ENCODE data around the gene PDYN. TPM values are rescaled to one million over a fixed set of nuclear protein-coding genes. Genes with fewer than 3 reads are reported as not detected.

The PDYN gene
- polyA plus RNA-seq, 1 donor = 0.10 TPM

DNA sequence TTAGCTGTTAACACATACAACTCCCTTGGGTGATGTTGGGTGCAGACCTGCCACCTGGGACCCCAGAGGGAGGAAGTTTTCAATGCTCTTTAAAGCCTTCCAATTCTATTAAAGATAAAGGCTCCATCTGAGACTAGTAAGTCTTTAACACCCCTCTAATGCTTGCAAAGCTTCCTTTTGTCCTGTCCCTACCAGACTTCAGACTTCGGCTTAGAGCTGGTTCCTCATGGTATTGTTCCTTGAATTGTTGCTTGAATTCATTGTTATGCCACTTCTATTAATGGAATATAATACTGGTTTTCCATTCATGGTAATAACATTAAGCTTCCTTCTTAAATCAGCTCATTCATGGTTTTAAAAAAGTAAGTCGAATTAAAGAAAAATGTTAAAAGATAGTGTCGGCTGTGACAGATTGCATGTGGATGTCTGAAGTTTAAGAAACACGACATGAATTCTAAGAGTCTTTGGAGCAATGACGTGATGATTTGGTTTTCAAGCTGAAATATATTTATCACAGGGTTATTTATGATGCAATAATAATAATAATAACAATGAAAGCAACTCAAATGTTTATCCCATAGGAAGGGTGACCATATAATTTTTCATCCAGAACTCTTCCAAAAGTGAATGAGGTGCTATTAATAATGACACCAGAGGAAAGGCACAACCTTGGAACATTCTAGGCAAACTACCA lies 21.8 kb downstream of the PDYN start:
- H3K27ac ChIP-seq (ENCODE audit: low read length) = no peak overlapping the region
- no peaks in the 10 kb centered on the region for H3K36me3 ChIP-seq (ENCODE audit: control insufficient read depth, insufficient read depth, low read length)
- H3K4me1 ChIP-seq (ENCODE audit: control insufficient read depth, insufficient read depth, low read length) = no peaks in the 10 kb centered on the region
- peaks cover 33% of the 10 kb centered on the region for H3K27me3 ChIP-seq (ENCODE audit: control insufficient read depth, insufficient read depth, low read length)
- no peaks in the 10 kb centered on the region for H3K9me3 ChIP-seq (ENCODE audit: control insufficient read depth, low read depth, low read length)
- no peak for DNase-seq
- 86% methylated on average over 3 of the region's 5 CpGs for WGBS (ENCODE audit: insufficient coverage, low lambda C conversion rate)
- H3K4me3 ChIP-seq (ENCODE audit: low read length) = no peak overlapping the region

DNA sequence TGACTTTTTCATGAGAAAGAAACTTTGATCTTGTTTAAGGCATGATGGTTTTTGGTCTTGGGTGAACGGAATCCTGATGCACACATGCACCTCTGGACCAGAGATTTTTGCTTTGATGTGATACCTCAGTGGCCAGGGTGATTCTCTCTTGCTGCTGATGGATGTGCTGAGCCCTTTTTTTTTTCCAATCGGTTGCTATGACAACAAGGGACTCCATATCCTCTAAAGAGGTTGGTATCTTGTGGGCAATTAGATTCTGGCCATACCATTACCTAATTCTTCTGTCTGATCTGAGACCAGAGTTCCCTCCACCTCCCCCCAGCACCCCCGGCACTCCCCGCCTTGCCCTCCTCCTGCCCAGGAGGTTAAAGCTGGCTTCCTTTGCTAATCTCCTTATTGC lies 24.9 kb downstream of the PDYN start:
- no CpG with 5 or more reads among the region's 4 CpGs for WGBS (ENCODE audit: insufficient coverage, low lambda C conversion rate)
- Histone ChIP-seq H3K9me3 (ENCODE audit: control insufficient read depth, low read depth, low read length) (no peaks in the 10 kb centered on the region), H3K4me1 (ENCODE audit: control insufficient read depth, insufficient read depth, low read length) (no peaks in the 10 kb centered on the region), H3K4me3 (ENCODE audit: low read length) (no peak overlapping the region), H3K27me3 (ENCODE audit: control insufficient read depth, insufficient read depth, low read length) (peaks cover 36% of the 10 kb centered on the region), H3K27ac (ENCODE audit: low read length) (no peak overlapping the region), H3K36me3 (ENCODE audit: control insufficient read depth, insufficient read depth, low read length) (no peaks in the 10 kb centered on the region)
- DNase-seq = no peak

GRCh38 chr20:1965520-1966351 lies 28.1 kb downstream of the PDYN start:
- H3K4me1 ChIP-seq (ENCODE audit: control insufficient read depth, insufficient read depth, low read length) = no peaks in the 10 kb centered on the region
- no peaks in the 10 kb centered on the region for H3K36me3 ChIP-seq (ENCODE audit: control insufficient read depth, insufficient read depth, low read length)
- no peak overlapping the region for H3K27ac ChIP-seq (ENCODE audit: low read length)
- H3K4me3 ChIP-seq (ENCODE audit: low read length) = no peak overlapping the region
- H3K9me3 ChIP-seq (ENCODE audit: control insufficient read depth, low read depth, low read length) = no peaks in the 10 kb centered on the region
- peaks cover 28% of the 10 kb centered on the region for H3K27me3 ChIP-seq (ENCODE audit: control insufficient read depth, insufficient read depth, low read length)
- peak; percentile 45 to 54 for DNase-seq
- no CpG with 5 or more reads among the region's 28 CpGs for WGBS (ENCODE audit: insufficient coverage, low lambda C conversion rate)

- H3K27ac ChIP-seq (ENCODE audit: low read length) = no peak overlapping the region
- no peak for DNase-seq
- H3K4me3 ChIP-seq (ENCODE audit: low read length) = no peak overlapping the region
- no peaks in the 10 kb centered on the region for H3K4me1 ChIP-seq (ENCODE audit: control insufficient read depth, insufficient read depth, low read length)
- no peaks in the 10 kb centered on the region for H3K36me3 ChIP-seq (ENCODE audit: control insufficient read depth, insufficient read depth, low read length)
- peaks cover 28% of the 10 kb centered on the region for H3K27me3 ChIP-seq (ENCODE audit: control insufficient read depth, insufficient read depth, low read length)
- H3K9me3 ChIP-seq (ENCODE audit: control insufficient read depth, low read depth, low read length) = no peaks in the 10 kb centered on the region
- WGBS (ENCODE audit: insufficient coverage, low lambda C conversion rate) = 88% methylated on average over 2 of the region's 14 CpGs
Measured at GRCh38 chr20:1964659-1965405, 29.0 kb downstream of the PDYN start.

DNA sequence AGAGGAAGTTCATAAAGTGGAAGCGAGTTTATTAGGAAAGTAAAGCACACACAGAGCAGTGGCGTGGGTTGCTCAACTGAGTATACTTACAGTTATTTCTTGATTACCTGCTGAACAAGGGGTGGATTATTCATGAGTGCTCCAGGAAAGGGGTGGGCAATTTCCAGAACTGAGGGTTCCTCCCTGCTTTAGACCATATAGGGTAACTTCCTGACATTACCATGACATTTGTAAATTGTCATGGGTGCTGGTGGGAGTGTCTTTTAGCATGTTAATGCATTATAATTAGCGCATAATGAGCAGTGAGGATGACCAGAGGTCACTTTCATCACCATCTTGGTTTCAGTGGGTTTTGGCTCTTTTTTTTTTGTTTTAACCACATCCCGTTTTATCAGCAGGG lies 29.8 kb downstream of the PDYN start:
- Histone ChIP-seq H3K27ac (ENCODE audit: low read length) (no peak overlapping the region), H3K4me1 (ENCODE audit: control insufficient read depth, insufficient read depth, low read length) (no peaks in the 10 kb centered on the region), H3K36me3 (ENCODE audit: control insufficient read depth, insufficient read depth, low read length) (no peaks in the 10 kb centered on the region), H3K4me3 (ENCODE audit: low read length) (no peak overlapping the region), H3K9me3 (ENCODE audit: control insufficient read depth, low read depth, low read length) (no peaks in the 10 kb centered on the region), H3K27me3 (ENCODE audit: control insufficient read depth, insufficient read depth, low read length) (peaks cover 22% of the 10 kb centered on the region)
- DNase-seq = no peak
- WGBS (ENCODE audit: insufficient coverage, low lambda C conversion rate) = no CpG with 5 or more reads among the region's 4 CpGs

- Histone ChIP-seq H3K27ac (ENCODE audit: low read length) (no peak overlapping the region), H3K4me1 (ENCODE audit: control insufficient read depth, insufficient read depth, low read length) (no peaks in the 10 kb centered on the region), H3K9me3 (ENCODE audit: control insufficient read depth, low read depth, low read length) (no peaks in the 10 kb centered on the region), H3K36me3 (ENCODE audit: control insufficient read depth, insufficient read depth, low read length) (no peaks in the 10 kb centered on the region), H3K4me3 (ENCODE audit: low read length) (no peak overlapping the region), H3K27me3 (ENCODE audit: control insufficient read depth, insufficient read depth, low read length) (peaks cover 15% of the 10 kb centered on the region)
- no peak for DNase-seq
- no CpG with 5 or more reads among the region's 5 CpGs for WGBS (ENCODE audit: insufficient coverage, low lambda C conversion rate)
Measured at GRCh38 chr20:1961374-1961773, 32.5 kb downstream of the PDYN start.

GRCh38 chr20:1959156-1959555 lies 34.7 kb downstream of the PDYN start:
- no peak overlapping the region for H3K4me3 ChIP-seq (ENCODE audit: low read length)
- DNase-seq = no peak
- 80% methylated on average over 1 of the region's 2 CpGs for WGBS (ENCODE audit: insufficient coverage, low lambda C conversion rate)
- H3K36me3 ChIP-seq (ENCODE audit: control insufficient read depth, insufficient read depth, low read length) = no peaks in the 10 kb centered on the region
- H3K4me1 ChIP-seq (ENCODE audit: control insufficient read depth, insufficient read depth, low read length) = no peaks in the 10 kb centered on the region
- no peaks in the 10 kb centered on the region for H3K9me3 ChIP-seq (ENCODE audit: control insufficient read depth, low read depth, low read length)
- H3K27me3 ChIP-seq (ENCODE audit: control insufficient read depth, insufficient read depth, low read length) = peaks cover 8% of the 10 kb centered on the region
- H3K27ac ChIP-seq (ENCODE audit: low read length) = no peak overlapping the region

GRCh38 chr20:1958426-1958825 lies 35.4 kb downstream of the PDYN start:
- peaks cover 5% of the 10 kb centered on the region for H3K27me3 ChIP-seq (ENCODE audit: control insufficient read depth, insufficient read depth, low read length)
- H3K9me3 ChIP-seq (ENCODE audit: control insufficient read depth, low read depth, low read length) = no peaks in the 10 kb centered on the region
- H3K36me3 ChIP-seq (ENCODE audit: control insufficient read depth, insufficient read depth, low read length) = no peaks in the 10 kb centered on the region
- no peak for DNase-seq
- WGBS (ENCODE audit: insufficient coverage, low lambda C conversion rate) = 83% methylated on average over 1 of the region's 2 CpGs
- H3K4me1 ChIP-seq (ENCODE audit: control insufficient read depth, insufficient read depth, low read length) = no peaks in the 10 kb centered on the region
- H3K27ac ChIP-seq (ENCODE audit: low read length) = no peak overlapping the region
- no peak overlapping the region for H3K4me3 ChIP-seq (ENCODE audit: low read length)

DNA sequence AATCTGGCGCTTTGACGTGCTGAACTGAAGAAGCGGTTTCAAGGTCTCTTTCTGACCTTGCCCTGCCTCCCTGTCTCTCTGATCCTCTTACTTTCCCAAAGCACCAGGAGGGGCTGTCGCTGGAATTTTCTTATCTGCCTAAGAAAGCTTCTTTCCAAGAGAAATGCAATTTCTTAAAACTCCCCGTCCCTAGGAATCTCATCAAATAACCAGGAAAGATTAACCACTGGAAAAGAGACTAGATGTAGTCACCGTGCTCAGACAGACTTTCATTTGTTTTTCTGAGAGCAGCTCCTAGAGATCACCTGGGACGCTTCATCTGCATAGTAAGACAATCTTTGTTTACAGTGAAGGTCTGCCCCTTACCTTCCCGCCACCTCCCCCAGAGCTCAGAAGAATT lies 38.6 kb downstream of the PDYN start:
- H3K4me3 ChIP-seq (ENCODE audit: low read length) = no peak overlapping the region
- H3K27me3 ChIP-seq (ENCODE audit: control insufficient read depth, insufficient read depth, low read length) = no peaks in the 10 kb centered on the region
- no peak for DNase-seq
- H3K36me3 ChIP-seq (ENCODE audit: control insufficient read depth, insufficient read depth, low read length) = no peaks in the 10 kb centered on the region
- WGBS (ENCODE audit: insufficient coverage, low lambda C conversion rate) = 27% methylated on average over 2 of the region's 8 CpGs
- H3K4me1 ChIP-seq (ENCODE audit: control insufficient read depth, insufficient read depth, low read length) = no peaks in the 10 kb centered on the region
- H3K27ac ChIP-seq (ENCODE audit: low read length) = no peak overlapping the region
- H3K9me3 ChIP-seq (ENCODE audit: control insufficient read depth, low read depth, low read length) = no peaks in the 10 kb centered on the region

- no CpG with 5 or more reads among the region's 5 CpGs for WGBS (ENCODE audit: insufficient coverage, low lambda C conversion rate)
- Histone ChIP-seq H3K27me3 (ENCODE audit: control insufficient read depth, insufficient read depth, low read length) (no peaks in the 10 kb centered on the region), H3K4me3 (ENCODE audit: low read length) (no peak overlapping the region), H3K27ac (ENCODE audit: low read length) (no peak overlapping the region), H3K4me1 (ENCODE audit: control insufficient read depth, insufficient read depth, low read length) (no peaks in the 10 kb centered on the region), H3K36me3 (ENCODE audit: control insufficient read depth, insufficient read depth, low read length) (no peaks in the 10 kb centered on the region), H3K9me3 (ENCODE audit: control insufficient read depth, low read depth, low read length) (no peaks in the 10 kb centered on the region)
- DNase-seq = no peak
Measured at GRCh38 chr20:1953621-1954020, 40.2 kb downstream of the PDYN start.

Data from large intestine (tissue), 3 donors.